Measurements from ENCODE around the gene ADAMTS13. TPM values are rescaled to one million over a fixed set of nuclear protein-coding genes. Genes with fewer than 3 reads are reported as not detected.

ADAMTS13 gene
- total and polyA plus RNA-seq, 9 of the 15 experiments (the other 6 are each of a cell fraction or from before 2014, with no cell fraction given) = 0.03 to 0.20 (median 0.04) TPM; not detected in 4

DNA sequence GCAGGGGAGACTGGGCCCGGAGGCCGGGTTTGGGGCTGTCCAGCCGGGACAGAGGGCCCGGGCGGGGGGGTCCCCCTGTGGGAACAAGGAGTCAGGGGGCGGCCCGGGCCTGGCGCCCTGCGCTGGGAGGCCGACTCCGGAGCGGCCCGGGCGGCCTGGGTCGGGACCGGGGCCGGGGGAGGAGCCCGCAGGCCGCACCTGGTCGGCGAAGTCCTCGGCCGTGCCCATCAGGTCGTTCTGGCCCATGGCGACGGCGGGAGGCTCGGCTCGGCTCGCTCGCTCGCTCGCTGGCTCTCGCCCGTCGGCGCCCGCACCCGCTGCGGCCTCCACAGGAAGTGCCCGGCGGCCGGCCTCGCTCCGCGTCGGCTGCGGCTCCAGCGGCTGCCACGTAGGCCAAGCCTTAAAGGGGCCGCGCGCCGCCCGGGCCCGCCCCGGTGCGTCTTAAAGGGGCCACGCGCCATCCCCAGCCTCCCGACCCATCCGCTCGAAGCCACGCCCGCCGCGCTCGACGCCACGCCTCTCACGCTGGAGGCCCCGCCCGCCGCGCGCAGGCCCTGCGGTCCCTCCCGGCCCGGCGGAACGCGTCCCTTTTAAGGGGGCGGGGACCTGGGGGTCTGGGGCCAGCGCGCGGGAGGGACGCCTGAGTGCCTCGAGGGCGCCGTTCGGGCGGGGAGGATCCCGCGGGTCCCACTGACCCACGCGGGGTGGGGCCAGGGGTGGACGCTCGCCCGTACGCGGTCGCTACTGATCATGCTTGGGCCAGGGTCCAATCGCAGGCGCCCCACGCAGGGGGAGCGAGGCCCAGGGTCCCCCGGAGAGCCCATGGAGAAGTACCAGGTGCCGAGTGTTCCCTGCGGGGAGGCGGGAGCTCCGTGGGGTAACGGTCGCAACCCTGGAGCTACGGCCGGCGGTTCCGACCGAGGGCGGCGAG lies 46.2 kb upstream of the ADAMTS13 start, which contains the start of the genes STKLD1 and SURF4 (continued):
- TF ChIP-seq ATF6 (CRISPR knock-in tag; IDR thresholded peaks at IDR 0.05) (0 out of 2 replicates have a peak, but pooled peaks have one; percentile 22), HSF4 (CRISPR knock-in tag; IDR thresholded peaks at IDR 0.05; ENCODE audit: borderline replicate concordance) (no peak), CEBPZ (IDR thresholded peaks at IDR 0.05; ENCODE audit: borderline replicate concordance, low read depth, low read length) (no peak), ZNF444 (CRISPR knock-in tag; IDR thresholded peaks at IDR 0.05) (no peak), RHOXF2B (CRISPR knock-in tag; conservative IDR thresholded peaks at IDR 0.05) (no peak), IRF9 (tag; IDR thresholded peaks at IDR 0.05) (no peak), ZNF197 (CRISPR knock-in tag; IDR thresholded peaks at IDR 0.05; ENCODE audit: low read depth) (no peak), ZKSCAN3 (CRISPR knock-in tag; IDR thresholded peaks at IDR 0.05) (no peak), ZNF23 (CRISPR knock-in tag; IDR thresholded peaks at IDR 0.05) (no peak)
- TF ChIP-seq, protein P1, sequence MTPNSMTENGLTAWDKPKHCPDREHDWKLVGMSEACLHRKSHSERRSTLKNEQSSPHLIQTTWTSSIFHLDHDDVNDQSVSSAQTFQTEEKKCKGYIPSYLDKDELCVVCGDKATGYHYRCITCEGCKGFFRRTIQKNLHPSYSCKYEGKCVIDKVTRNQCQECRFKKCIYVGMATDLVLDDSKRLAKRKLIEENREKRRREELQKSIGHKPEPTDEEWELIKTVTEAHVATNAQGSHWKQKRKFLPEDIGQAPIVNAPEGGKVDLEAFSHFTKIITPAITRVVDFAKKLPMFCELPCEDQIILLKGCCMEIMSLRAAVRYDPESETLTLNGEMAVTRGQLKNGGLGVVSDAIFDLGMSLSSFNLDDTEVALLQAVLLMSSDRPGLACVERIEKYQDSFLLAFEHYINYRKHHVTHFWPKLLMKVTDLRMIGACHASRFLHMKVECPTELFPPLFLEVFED (CRISPR knock-in tag; conservative IDR thresholded peaks at IDR 0.05) = no peak
- TF ChIP-seq, protein P2, sequence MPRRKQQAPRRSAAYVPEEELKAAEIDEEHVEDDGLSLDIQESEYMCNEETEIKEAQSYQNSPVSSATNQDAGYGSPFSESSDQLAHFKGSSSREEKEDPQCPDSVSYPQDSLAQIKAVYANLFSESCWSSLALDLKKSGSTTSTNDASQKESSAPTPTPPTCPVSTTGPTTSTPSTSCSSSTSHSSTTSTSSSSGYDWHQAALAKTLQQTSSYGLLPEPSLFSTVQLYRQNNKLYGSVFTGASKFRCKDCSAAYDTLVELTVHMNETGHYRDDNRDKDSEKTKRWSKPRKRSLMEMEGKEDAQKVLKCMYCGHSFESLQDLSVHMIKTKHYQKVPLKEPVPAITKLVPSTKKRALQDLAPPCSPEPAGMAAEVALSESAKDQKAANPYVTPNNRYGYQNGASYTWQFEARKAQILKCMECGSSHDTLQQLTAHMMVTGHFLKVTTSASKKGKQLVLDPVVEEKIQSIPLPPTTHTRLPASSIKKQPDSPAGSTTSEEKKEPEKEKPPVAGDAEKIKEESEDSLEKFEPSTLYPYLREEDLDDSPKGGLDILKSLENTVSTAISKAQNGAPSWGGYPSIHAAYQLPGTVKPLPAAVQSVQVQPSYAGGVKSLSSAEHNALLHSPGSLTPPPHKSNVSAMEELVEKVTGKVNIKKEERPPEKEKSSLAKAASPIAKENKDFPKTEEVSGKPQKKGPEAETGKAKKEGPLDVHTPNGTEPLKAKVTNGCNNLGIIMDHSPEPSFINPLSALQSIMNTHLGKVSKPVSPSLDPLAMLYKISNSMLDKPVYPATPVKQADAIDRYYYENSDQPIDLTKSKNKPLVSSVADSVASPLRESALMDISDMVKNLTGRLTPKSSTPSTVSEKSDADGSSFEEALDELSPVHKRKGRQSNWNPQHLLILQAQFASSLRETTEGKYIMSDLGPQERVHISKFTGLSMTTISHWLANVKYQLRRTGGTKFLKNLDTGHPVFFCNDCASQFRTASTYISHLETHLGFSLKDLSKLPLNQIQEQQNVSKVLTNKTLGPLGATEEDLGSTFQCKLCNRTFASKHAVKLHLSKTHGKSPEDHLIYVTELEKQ (CRISPR knock-in tag; IDR thresholded peaks at IDR 0.05) = no peak
- TF ChIP-seq, protein P3, sequence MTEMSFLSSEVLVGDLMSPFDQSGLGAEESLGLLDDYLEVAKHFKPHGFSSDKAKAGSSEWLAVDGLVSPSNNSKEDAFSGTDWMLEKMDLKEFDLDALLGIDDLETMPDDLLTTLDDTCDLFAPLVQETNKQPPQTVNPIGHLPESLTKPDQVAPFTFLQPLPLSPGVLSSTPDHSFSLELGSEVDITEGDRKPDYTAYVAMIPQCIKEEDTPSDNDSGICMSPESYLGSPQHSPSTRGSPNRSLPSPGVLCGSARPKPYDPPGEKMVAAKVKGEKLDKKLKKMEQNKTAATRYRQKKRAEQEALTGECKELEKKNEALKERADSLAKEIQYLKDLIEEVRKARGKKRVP (CRISPR knock-in tag; IDR thresholded peaks at IDR 0.05) = no peak
